Measurements from ENCODE around the gene MAPK10.

Gene MAPK10

GRCh38 chr4:86359944-86360478 is at the start of gene MAPK10:
MAPK10 (minus strand) TSS chr4:86360053.
- no peaks in the 10 kb centered on the region for H4K20me1 ChIP-seq (ENCODE audit: control insufficient read depth, insufficient read depth, low read depth, low read length)
- H3K27ac ChIP-seq (ENCODE audit: low read depth, low read length), result peak within 1 kb of the TSS; percentile 73
- no peaks in the 10 kb centered on the region for H3K27me3 ChIP-seq (ENCODE audit: control insufficient read depth, low read length)
- H3K9me2 ChIP-seq (replicated peaks; ENCODE audit: control insufficient read depth, low read length), result no peaks in the 10 kb centered on the region
- no peaks in the 10 kb centered on the region for H3K36me3 ChIP-seq (ENCODE audit: control insufficient read depth, low read length)
- H3F3A ChIP-seq (ENCODE audit: control insufficient read depth, insufficient read depth), result no peaks in the 10 kb centered on the region
- peaks cover 54% of the 10 kb centered on the region for H3K4me1 ChIP-seq (ENCODE audit: control insufficient read depth, low read length)
- peak within 1 kb of the TSS; percentile 83 for H3K4me2 ChIP-seq (ENCODE audit: low read length)
- H3K9me3 ChIP-seq (ENCODE audit: control insufficient read depth, insufficient read depth, low read length), result no peaks in the 10 kb centered on the region
- H3K4me3 ChIP-seq (ENCODE audit: low read length), result peak within 1 kb of the TSS; percentile 84
- peaks cover 21% of the 10 kb centered on the region for H3K79me2 ChIP-seq (ENCODE audit: control insufficient read depth, low read length)
- TF ChIP-seq EZH2phosphoT487 (IDR thresholded peaks at IDR 0.05; ENCODE audit: borderline replicate concordance, low read length), result no peak
- no peak for TF ChIP-seq CTCF (IDR thresholded peaks at IDR 0.05; ENCODE audit: low read depth, low read length, poor library complexity, severe bottlenecking)

- Histone ChIP-seq H3K36me3 (ENCODE audit: control insufficient read depth, low read length) (no peaks in the 10 kb centered on the region), H3K4me3 (ENCODE audit: low read length) (no peak overlapping the region), H3K9me3 (ENCODE audit: control insufficient read depth, insufficient read depth, low read length) (no peaks in the 10 kb centered on the region), H3K79me2 (ENCODE audit: control insufficient read depth, low read length) (no peaks in the 10 kb centered on the region), H3K27me3 (ENCODE audit: control insufficient read depth, low read length) (no peaks in the 10 kb centered on the region), H4K20me1 (ENCODE audit: control insufficient read depth, insufficient read depth, low read depth, low read length) (no peaks in the 10 kb centered on the region), H3K4me1 (ENCODE audit: control insufficient read depth, low read length) (no peaks in the 10 kb centered on the region), H3F3A (ENCODE audit: control insufficient read depth, insufficient read depth) (no peaks in the 10 kb centered on the region), H3K27ac (ENCODE audit: low read depth, low read length) (no peak overlapping the region), H3K9me2 (replicated peaks; ENCODE audit: control insufficient read depth, low read length) (no peaks in the 10 kb centered on the region), H3K4me2 (ENCODE audit: low read length) (no peak overlapping the region)
- TF ChIP-seq CTCF (IDR thresholded peaks at IDR 0.05; ENCODE audit: low read depth, low read length, poor library complexity, severe bottlenecking), result no peak
- TF ChIP-seq EZH2phosphoT487 (IDR thresholded peaks at IDR 0.05; ENCODE audit: borderline replicate concordance, low read length), result no peak
Measured at GRCh38 chr4:86403575-86403974, 43.7 kb upstream of the MAPK10 start.

GRCh38 chr4:86401826-86402225 is 42.0 kb upstream of the MAPK10 start:
- Histone ChIP-seq H4K20me1 (ENCODE audit: control insufficient read depth, insufficient read depth, low read depth, low read length) (no peaks in the 10 kb centered on the region), H3K9me3 (ENCODE audit: control insufficient read depth, insufficient read depth, low read length) (no peaks in the 10 kb centered on the region), H3K9me2 (replicated peaks; ENCODE audit: control insufficient read depth, low read length) (no peaks in the 10 kb centered on the region), H3K79me2 (ENCODE audit: control insufficient read depth, low read length) (no peaks in the 10 kb centered on the region), H3K4me3 (ENCODE audit: low read length) (no peak overlapping the region), H3K27ac (ENCODE audit: low read depth, low read length) (no peak overlapping the region), H3K4me2 (ENCODE audit: low read length) (no peak overlapping the region), H3K36me3 (ENCODE audit: control insufficient read depth, low read length) (no peaks in the 10 kb centered on the region), H3K4me1 (ENCODE audit: control insufficient read depth, low read length) (no peaks in the 10 kb centered on the region), H3F3A (ENCODE audit: control insufficient read depth, insufficient read depth) (no peaks in the 10 kb centered on the region), H3K27me3 (ENCODE audit: control insufficient read depth, low read length) (no peaks in the 10 kb centered on the region)
- no peak for TF ChIP-seq EZH2phosphoT487 (IDR thresholded peaks at IDR 0.05; ENCODE audit: borderline replicate concordance, low read length)
- no peak for TF ChIP-seq CTCF (IDR thresholded peaks at IDR 0.05; ENCODE audit: low read depth, low read length, poor library complexity, severe bottlenecking)
